Stimulated activated naive CD8-positive, alpha-beta T cell treated with anti-CD3 and anti-CD28 coated beads, Interleukin-15, amount 100 ng/mL, for 72 hours (primary cell): ENCODE results near the gene CDH12.

Source experiments
- ATAC-seq: fragments of 150-1000 bp; cut with Tn5 transposase; 2 replicates; pipeline ENCODE4 v1.10.0; 2021; ENCODE audit warnings: mild to moderate bottlenecking, moderate library complexity
- DNase-seq, 2 donors: peaks; one replicate each; pipeline ENCODE4 v3.0.0; 2021 to 2022
- H3K27ac Mint-ChIP-seq, 2 donors: one replicate each; pipeline ENCODE4 v1.8.0; 2022; ENCODE audit warnings: mild to moderate bottlenecking in 2 of 2, mixed read lengths in 2 of 2, moderate library complexity in 2 of 2
- H3K27me3 Mint-ChIP-seq: one replicate; pipeline ENCODE4 v1.8.0; 2022; ENCODE audit warnings: mixed read lengths
- H3K4me1 Mint-ChIP-seq: one replicate; pipeline ENCODE4 v1.8.0; 2022; ENCODE audit warnings: mild to moderate bottlenecking, mixed read lengths
- H3K4me3 Mint-ChIP-seq, 2 donors: one replicate each; pipeline ENCODE4 v1.8.0; 2022; ENCODE audit warnings: mild to moderate bottlenecking in 2 of 2, mixed read lengths in 2 of 2, moderate library complexity in 1 of 2
- H3K9me3 Mint-ChIP-seq, 2 donors: one replicate each; pipeline ENCODE4 v1.8.0; 2022; ENCODE audit warnings: mixed read lengths in 2 of 2

Gene CDH12

GRCh38 chr5:22514231-22514630, 338.9 kb downstream of the CDH12 start:
- no peak for DNase-seq
- no peaks in the 10 kb centered on the region for H3K27me3 Mint-ChIP-seq
- ATAC-seq, result no peak
- H3K27ac Mint-ChIP-seq, result no peak overlapping the region
- no peak overlapping the region for H3K4me3 Mint-ChIP-seq
- peaks cover 4% of the 10 kb centered on the region in 2 donors for H3K9me3 Mint-ChIP-seq
- no peaks in the 10 kb centered on the region for H3K4me1 Mint-ChIP-seq

DNA sequence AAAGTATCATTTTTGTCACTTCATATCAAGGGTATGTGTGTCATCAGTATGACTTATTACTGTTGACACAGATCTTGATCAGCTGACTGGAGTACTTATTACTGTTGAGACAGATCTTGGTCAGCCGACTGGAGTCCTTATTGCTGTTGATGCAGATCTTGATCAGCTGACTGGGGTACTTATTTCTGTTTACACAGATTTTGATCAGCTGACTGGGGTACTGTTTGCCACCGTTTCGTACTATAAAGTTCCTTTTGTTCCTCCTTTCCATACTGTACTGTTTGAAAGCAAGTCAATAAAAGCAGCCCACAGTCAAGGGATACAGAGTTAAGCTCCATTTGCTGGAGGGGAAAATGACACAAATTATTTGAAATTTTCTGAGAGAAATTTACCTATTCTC, 347.3 kb downstream of the CDH12 start:
- Mint-ChIP-seq H3K27me3 (no peaks in the 10 kb centered on the region), H3K27ac (no peak overlapping the region), H3K4me1 (no peaks in the 10 kb centered on the region), H3K9me3 (peaks cover 5 to 12% of the 10 kb centered on the region in 2 donors), H3K4me3 (no peak overlapping the region)
- no peak for DNase-seq
- no peak for ATAC-seq

DNA sequence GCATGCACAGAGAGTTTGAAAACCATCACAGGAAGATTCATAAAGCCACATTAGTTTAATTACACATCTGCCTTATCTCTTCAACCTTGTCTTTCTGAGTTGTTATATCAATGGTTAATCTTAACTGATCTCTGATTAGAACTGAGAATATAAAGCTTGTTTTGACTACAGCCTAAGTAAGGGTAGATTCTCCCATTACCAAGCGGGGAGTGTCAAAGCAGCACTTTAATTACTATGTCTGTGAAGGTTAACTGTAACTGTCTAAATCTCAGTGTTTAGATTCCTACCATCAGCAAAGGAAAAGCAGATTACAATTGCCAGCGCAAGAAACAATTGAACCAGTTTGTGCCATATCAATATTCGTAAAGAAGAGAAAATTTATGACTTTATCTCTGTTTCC, 348.7 kb downstream of the CDH12 start:
- ATAC-seq (no peak), DNase-seq (no peak)
- H3K4me3 Mint-ChIP-seq, result no peak overlapping the region
- no peaks in the 10 kb centered on the region for H3K27me3 Mint-ChIP-seq
- no peak overlapping the region for H3K27ac Mint-ChIP-seq
- H3K9me3 Mint-ChIP-seq, result peaks cover 5 to 12% of the 10 kb centered on the region in 2 donors
- no peaks in the 10 kb centered on the region for H3K4me1 Mint-ChIP-seq

DNA sequence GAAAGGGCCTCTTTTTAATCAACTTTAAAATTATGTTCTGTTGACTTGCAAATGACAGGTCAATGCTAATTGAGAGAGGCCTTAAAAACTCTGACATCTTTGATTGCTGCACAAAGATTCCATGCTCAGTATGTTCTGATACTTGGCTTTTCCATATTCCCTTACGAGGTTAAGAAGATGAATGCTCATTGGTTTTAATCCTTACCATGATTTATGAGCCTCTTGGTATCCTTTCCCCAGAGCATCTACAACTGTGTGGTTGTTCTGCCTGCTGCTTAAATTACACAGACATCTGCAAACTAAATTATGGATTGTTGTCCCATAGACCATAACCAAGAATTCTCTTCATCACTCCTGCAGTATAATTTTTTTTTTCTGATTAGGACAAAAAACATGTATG, 352.6 kb downstream of the CDH12 start:
- H3K27me3 Mint-ChIP-seq, result no peaks in the 10 kb centered on the region
- peaks cover 5 to 12% of the 10 kb centered on the region in 2 donors for H3K9me3 Mint-ChIP-seq
- no peaks in the 10 kb centered on the region for H3K4me1 Mint-ChIP-seq
- H3K4me3 Mint-ChIP-seq, result no peak overlapping the region
- no peak overlapping the region for H3K27ac Mint-ChIP-seq
- no peak for ATAC-seq
- DNase-seq, result no peak

DNA sequence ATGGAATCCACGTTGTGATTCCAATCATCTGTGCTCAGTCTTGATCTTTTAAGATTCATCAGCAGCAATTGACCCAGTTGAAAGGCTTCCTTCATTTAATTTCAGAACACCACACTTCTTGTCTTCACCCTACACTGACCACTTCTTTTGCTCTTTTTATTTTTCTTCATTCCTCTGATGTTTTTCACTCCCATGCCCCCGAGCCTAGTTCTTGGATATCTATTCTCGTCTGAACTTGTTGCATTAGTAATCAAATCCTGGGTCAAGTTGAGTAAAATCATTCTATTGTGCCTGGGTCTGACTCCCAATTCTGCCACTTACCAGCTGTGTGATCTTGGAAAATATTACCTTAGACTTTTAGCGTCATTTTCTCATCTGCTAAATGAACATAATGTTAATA, 356.5 kb downstream of the CDH12 start:
- ATAC-seq (no peak), DNase-seq (no peak)
- H3K4me3 Mint-ChIP-seq, result no peak overlapping the region
- peaks cover 15 to 16% of the 10 kb centered on the region in 2 donors for H3K9me3 Mint-ChIP-seq
- H3K27me3 Mint-ChIP-seq, result no peaks in the 10 kb centered on the region
- no peak overlapping the region for H3K27ac Mint-ChIP-seq
- H3K4me1 Mint-ChIP-seq, result no peaks in the 10 kb centered on the region

DNA sequence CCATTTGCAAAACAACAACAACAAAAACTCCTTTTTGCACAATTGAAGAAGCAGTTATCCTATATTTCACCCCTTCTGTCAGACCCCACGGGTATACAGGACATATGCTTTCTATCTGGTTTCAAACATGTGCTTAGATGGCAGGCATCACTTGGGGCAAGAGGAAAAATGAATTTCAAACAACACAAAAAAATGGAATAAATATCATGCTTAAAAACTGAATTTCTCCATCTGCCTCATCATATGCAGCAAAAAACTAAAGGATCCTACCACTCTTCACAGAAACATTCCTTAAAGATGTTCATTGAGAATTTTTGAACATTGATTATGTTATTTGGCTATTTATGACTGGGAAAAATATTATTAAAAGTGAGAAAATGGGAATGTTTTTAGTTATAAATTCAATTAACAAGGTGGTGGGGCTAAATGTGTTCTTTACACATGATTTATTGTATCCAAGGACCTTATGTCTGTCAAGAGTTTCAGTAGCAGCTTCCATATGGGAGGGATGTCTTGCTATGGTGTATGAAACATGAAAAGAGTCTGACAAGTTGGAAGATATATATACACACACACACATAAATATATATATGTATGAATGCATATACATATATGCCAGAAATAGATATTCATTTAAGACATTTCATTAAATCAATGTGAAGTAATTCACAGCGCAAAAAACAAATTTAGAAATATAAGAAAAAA, 358.0 kb downstream of the CDH12 start:
- no peak overlapping the region for H3K4me3 Mint-ChIP-seq
- H3K27me3 Mint-ChIP-seq, result no peaks in the 10 kb centered on the region
- no peaks in the 10 kb centered on the region for H3K4me1 Mint-ChIP-seq
- peaks cover 25 to 26% of the 10 kb centered on the region in 2 donors for H3K9me3 Mint-ChIP-seq
- ATAC-seq (no peak), DNase-seq (no peak)
- no peak overlapping the region for H3K27ac Mint-ChIP-seq

- DNase-seq (no peak), ATAC-seq (no peak)
- Mint-ChIP-seq H3K4me3 (no peak overlapping the region), H3K27me3 (no peaks in the 10 kb centered on the region), H3K9me3 (peaks cover 24 to 26% of the 10 kb centered on the region in 2 donors), H3K27ac (no peak overlapping the region), H3K4me1 (no peaks in the 10 kb centered on the region)
These were observed 364.7 kb downstream of the CDH12 start for GRCh38 chr5:22488427-22488826.

DNA sequence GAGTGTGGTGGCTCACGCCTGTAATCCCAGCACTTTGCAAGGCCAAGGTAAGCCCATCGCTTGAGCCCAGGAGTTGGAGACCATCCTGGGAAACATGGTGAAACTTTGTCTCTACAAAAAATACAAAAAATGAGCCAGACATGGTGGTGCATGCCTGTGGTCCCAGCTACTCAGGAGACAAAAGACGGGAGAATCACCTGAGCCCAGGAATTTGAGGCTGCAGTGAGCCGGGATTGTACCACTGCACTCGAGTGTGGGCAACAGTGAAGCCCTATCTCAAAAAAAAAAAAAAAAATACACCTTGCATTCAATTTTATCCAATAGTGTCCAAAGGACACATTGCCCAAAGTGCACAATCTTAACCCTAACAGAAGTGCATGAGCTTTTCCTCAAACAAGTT, 372.8 kb downstream of the CDH12 start:
- Mint-ChIP-seq H3K27me3 (no peaks in the 10 kb centered on the region), H3K27ac (no peak overlapping the region), H3K4me1 (no peaks in the 10 kb centered on the region), H3K4me3 (no peak overlapping the region), H3K9me3 (peaks cover 5 to 6% of the 10 kb centered on the region in 2 donors)
- DNase-seq (no peak), ATAC-seq (no peak)

- Mint-ChIP-seq H3K4me3 (no peak overlapping the region), H3K4me1 (no peaks in the 10 kb centered on the region), H3K27ac (no peak overlapping the region), H3K27me3 (no peaks in the 10 kb centered on the region), H3K9me3 (peaks cover 18 to 23% of the 10 kb centered on the region in 2 donors)
- no peak for ATAC-seq
- DNase-seq, result no peak
These were observed 379.3 kb downstream of the CDH12 start for GRCh38 chr5:22473886-22474285.

DNA sequence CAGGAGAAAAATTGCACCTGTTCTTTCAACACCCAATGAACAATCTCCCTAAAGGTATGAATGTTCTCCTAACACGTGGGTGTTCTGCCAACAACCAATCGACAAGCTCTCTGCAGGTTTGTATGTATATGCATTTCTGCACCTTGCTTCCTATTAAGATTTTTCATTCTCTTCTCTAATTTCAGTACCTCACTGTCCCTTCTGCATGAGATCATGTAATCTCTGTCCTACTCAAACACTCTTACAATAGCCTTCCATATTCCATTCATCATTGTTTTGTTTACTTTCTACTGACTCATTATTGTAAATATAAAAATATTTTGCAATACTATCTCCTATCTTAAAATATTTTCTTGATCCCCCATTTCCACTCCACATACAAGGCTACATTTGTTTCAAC, 382.0 kb downstream of the CDH12 start:
- peaks cover 20 to 22% of the 10 kb centered on the region in 2 donors for H3K9me3 Mint-ChIP-seq
- H3K4me1 Mint-ChIP-seq, result no peaks in the 10 kb centered on the region
- DNase-seq, result no peak
- H3K27me3 Mint-ChIP-seq, result no peaks in the 10 kb centered on the region
- ATAC-seq, result no peak
- no peak overlapping the region for H3K27ac Mint-ChIP-seq
- H3K4me3 Mint-ChIP-seq, result no peak overlapping the region

- ATAC-seq (no peak), DNase-seq (no peak)
- no peak overlapping the region for H3K4me3 Mint-ChIP-seq
- no peaks in the 10 kb centered on the region for H3K27me3 Mint-ChIP-seq
- no peak overlapping the region for H3K27ac Mint-ChIP-seq
- no peaks in the 10 kb centered on the region for H3K4me1 Mint-ChIP-seq
- H3K9me3 Mint-ChIP-seq, result peaks cover 27% of the 10 kb centered on the region in 2 donors
These were observed 382.7 kb downstream of the CDH12 start for GRCh38 chr5:22470408-22470807.

GRCh38 chr5:22465616-22466015, 387.5 kb downstream of the CDH12 start:
- no peak overlapping the region for H3K4me3 Mint-ChIP-seq
- no peak for DNase-seq
- H3K9me3 Mint-ChIP-seq, result peaks cover 9 to 22% of the 10 kb centered on the region in 2 donors
- H3K4me1 Mint-ChIP-seq, result no peaks in the 10 kb centered on the region
- H3K27me3 Mint-ChIP-seq, result no peaks in the 10 kb centered on the region
- no peak for ATAC-seq
- H3K27ac Mint-ChIP-seq, result peak overlapping the region in 1 of 2 donors; percentile 63

GRCh38 chr5:22465177-22465576, 388.0 kb downstream of the CDH12 start:
- Mint-ChIP-seq H3K27ac (no peak overlapping the region), H3K9me3 (peaks cover 9 to 22% of the 10 kb centered on the region in 2 donors), H3K27me3 (no peaks in the 10 kb centered on the region), H3K4me3 (no peak overlapping the region), H3K4me1 (no peaks in the 10 kb centered on the region)
- ATAC-seq, result no peak
- DNase-seq, result no peak

DNA sequence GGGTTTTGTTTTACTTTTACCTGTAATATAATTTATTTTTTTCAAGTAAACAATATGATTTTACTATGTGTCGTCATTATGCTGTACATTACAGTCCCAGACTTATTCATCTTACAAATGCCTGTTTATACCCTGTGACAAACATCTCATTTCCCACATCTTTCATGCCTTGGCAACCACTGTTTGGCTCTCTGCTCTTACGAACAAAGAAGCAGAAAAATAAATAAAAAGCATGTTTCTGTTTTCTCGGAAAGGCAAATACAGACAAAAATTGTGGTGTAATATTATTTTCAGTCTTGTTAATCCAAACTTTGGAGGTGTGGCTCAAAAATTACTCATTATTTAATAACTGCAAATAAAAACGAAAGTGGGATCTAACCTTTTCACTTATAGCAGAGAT, 393.0 kb downstream of the CDH12 start:
- Mint-ChIP-seq H3K9me3 (peaks cover 4 to 24% of the 10 kb centered on the region in 2 donors), H3K27me3 (no peaks in the 10 kb centered on the region), H3K27ac (no peak overlapping the region), H3K4me3 (no peak overlapping the region), H3K4me1 (no peaks in the 10 kb centered on the region)
- ATAC-seq, result no peak
- no peak for DNase-seq

DNA sequence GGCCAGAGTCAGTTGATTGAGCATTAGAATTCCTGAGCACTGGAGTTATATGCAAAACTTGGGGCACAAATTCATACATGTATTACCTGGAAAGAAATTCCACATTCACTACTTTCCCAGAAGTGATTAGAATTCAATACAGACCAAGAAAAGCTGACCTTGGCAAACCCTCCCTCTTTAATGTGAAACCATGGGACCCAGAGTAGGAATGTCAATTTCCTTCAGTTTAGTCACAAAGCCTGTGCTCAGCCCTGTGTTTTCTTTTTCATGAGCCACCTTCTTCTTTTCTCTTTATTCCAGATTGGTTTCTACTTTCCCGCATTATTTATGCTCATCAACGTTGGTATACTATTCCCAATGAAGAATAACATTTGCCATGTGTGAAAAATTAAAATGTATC, 420.2 kb downstream of the CDH12 start:
- Mint-ChIP-seq H3K4me3 (no peak overlapping the region), H3K9me3 (peaks cover 0 to 7% of the 10 kb centered on the region in 2 donors), H3K27ac (no peak overlapping the region), H3K4me1 (no peaks in the 10 kb centered on the region), H3K27me3 (no peaks in the 10 kb centered on the region)
- DNase-seq (no peak), ATAC-seq (no peak)

DNA sequence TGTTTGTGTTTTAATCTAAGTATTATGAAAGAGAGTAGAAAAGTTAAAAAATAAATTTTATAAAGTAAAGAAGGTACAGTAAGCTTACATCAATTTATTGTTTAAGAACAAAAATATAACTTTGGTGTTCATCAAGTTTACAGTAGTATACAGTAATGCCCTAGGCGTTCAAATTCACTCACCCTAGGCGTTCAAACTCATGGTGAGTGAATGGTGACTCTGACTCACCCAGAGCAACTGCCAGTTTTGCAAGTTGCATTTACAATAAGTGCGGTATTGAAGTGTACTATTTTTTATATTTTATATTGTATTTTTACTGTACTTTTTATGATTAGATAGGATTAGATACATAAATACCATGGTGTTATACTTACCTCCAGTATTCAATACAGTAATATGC, 421.3 kb downstream of the CDH12 start:
- Mint-ChIP-seq H3K27me3 (no peaks in the 10 kb centered on the region), H3K4me1 (no peaks in the 10 kb centered on the region), H3K4me3 (no peak overlapping the region), H3K9me3 (peaks cover 0 to 7% of the 10 kb centered on the region in 2 donors), H3K27ac (no peak overlapping the region)
- ATAC-seq, result no peak
- no peak for DNase-seq

DNA sequence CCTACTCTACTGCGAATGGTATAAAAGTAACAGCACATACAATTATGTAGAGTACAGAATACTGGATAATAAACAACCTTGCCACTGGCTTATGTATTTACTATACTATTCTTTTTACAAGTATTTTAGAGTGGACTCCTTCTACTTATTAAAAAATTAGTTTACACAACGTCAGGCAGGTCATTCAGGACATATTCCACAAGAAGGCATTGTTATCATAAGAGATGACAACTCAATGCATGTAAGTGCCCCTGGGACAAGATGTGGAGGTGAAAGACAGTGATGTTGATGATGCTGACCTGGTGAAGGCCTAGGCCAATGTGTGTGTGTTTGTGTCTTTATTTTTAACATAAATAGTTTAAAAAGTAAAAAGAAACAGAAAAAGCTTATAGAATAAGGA, 421.7 kb downstream of the CDH12 start:
- H3K9me3 Mint-ChIP-seq, result peaks cover 0 to 7% of the 10 kb centered on the region in 2 donors
- ATAC-seq (no peak), DNase-seq (no peak)
- no peak overlapping the region for H3K27ac Mint-ChIP-seq
- H3K27me3 Mint-ChIP-seq, result no peaks in the 10 kb centered on the region
- H3K4me1 Mint-ChIP-seq, result no peaks in the 10 kb centered on the region
- H3K4me3 Mint-ChIP-seq, result no peak overlapping the region
